ENCODE measurements around the gene LMO4. TPM values are rescaled to one million over a fixed set of nuclear protein-coding genes. Genes with fewer than 3 reads are reported as not detected.

LMO4 gene
- total RNA-seq, 1 experiment from 2014 or later: 88.9 TPM

GRCh38 chr1:87295445-87296110 lies 33.1 kb upstream of the LMO4 start:
- ATAC-seq (peak; percentile 40; the same call in 1 of the 2 replicates), DNase-seq (ENCODE audit: low spot score) (peak; percentile 18)
- Mint-ChIP-seq H3K4me3 (no peak overlapping the region), H3K27ac (no peak overlapping the region; the same call in 1 of the 2 replicates), H3K36me3 (no peaks in the 10 kb centered on the region), H3K27me3 (ENCODE audit: low read depth) (no peaks in the 10 kb centered on the region), H3K4me1 (peaks cover 30% of the 10 kb centered on the region), H3K9me3 (peaks cover 11% of the 10 kb centered on the region)
- TF ChIP-seq ZBTB21 (CRISPR knock-in tag; IDR thresholded peaks at IDR 0.05; ENCODE audit: borderline replicate concordance) (no peak), ZNF317 (CRISPR knock-in tag; IDR thresholded peaks at IDR 0.05; ENCODE audit: borderline replicate concordance, low read depth) (no peak), PRRX2 (CRISPR knock-in tag; IDR thresholded peaks at IDR 0.05) (no peak)
- TF ChIP-seq, protein P1, sequence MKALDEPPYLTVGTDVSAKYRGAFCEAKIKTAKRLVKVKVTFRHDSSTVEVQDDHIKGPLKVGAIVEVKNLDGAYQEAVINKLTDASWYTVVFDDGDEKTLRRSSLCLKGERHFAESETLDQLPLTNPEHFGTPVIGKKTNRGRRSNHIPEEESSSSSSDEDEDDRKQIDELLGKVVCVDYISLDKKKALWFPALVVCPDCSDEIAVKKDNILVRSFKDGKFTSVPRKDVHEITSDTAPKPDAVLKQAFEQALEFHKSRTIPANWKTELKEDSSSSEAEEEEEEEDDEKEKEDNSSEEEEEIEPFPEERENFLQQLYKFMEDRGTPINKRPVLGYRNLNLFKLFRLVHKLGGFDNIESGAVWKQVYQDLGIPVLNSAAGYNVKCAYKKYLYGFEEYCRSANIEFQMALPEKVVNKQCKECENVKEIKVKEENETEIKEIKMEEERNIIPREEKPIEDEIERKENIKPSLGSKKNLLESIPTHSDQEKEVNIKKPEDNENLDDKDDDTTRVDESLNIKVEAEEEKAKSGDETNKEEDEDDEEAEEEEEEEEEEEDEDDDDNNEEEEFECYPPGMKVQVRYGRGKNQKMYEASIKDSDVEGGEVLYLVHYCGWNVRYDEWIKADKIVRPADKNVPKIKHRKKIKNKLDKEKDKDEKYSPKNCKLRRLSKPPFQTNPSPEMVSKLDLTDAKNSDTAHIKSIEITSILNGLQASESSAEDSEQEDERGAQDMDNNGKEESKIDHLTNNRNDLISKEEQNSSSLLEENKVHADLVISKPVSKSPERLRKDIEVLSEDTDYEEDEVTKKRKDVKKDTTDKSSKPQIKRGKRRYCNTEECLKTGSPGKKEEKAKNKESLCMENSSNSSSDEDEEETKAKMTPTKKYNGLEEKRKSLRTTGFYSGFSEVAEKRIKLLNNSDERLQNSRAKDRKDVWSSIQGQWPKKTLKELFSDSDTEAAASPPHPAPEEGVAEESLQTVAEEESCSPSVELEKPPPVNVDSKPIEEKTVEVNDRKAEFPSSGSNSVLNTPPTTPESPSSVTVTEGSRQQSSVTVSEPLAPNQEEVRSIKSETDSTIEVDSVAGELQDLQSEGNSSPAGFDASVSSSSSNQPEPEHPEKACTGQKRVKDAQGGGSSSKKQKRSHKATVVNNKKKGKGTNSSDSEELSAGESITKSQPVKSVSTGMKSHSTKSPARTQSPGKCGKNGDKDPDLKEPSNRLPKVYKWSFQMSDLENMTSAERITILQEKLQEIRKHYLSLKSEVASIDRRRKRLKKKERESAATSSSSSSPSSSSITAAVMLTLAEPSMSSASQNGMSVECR (CRISPR knock-in tag; IDR thresholded peaks at IDR 0.05; ENCODE audit: borderline replicate concordance): no peak
- CTCF ChIA-PET: interaction anchor here (0.8 to 1.0 kb wide), 4 partner anchors 30 to 658 kb away, joined by 3 to 4 read pairs (median 4); no protein-coding TSS in a partner anchor
- POLR2A ChIA-PET: no interaction called here

- no peak for ATAC-seq
- Mint-ChIP-seq H3K4me1 (peaks cover 30% of the 10 kb centered on the region), H3K9me3 (peaks cover 11% of the 10 kb centered on the region), H3K27me3 (ENCODE audit: low read depth) (no peaks in the 10 kb centered on the region), H3K36me3 (no peaks in the 10 kb centered on the region), H3K27ac (no peak overlapping the region), H3K4me3 (no peak overlapping the region)
- POLR2A ChIA-PET: no interaction called here
- TF ChIP-seq FOXK1 (CRISPR knock-in tag; IDR thresholded peaks at IDR 0.05): no peak
- TF ChIP-seq, protein P2, sequence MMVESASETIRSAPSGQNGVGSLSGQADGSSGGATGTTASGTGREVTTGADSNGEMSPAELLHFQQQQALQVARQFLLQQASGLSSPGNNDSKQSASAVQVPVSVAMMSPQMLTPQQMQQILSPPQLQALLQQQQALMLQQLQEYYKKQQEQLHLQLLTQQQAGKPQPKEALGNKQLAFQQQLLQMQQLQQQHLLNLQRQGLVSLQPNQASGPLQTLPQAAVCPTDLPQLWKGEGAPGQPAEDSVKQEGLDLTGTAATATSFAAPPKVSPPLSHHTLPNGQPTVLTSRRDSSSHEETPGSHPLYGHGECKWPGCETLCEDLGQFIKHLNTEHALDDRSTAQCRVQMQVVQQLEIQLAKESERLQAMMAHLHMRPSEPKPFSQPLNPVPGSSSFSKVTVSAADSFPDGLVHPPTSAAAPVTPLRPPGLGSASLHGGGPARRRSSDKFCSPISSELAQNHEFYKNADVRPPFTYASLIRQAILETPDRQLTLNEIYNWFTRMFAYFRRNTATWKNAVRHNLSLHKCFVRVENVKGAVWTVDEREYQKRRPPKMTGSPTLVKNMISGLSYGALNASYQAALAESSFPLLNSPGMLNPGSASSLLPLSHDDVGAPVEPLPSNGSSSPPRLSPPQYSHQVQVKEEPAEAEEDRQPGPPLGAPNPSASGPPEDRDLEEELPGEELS (CRISPR knock-in tag; IDR thresholded peaks at IDR 0.05): no peak
- no peak for TF ChIP-seq EMX1 (CRISPR knock-in tag; IDR thresholded peaks at IDR 0.05)
- no peak for TF ChIP-seq ZNF121 (CRISPR knock-in tag; IDR thresholded peaks at IDR 0.05)
- TF ChIP-seq SMAD3 (CRISPR knock-in tag; IDR thresholded peaks at IDR 0.05; ENCODE audit: borderline replicate concordance): no peak
- TF ChIP-seq FOXP1 (CRISPR knock-in tag; IDR thresholded peaks at IDR 0.05; ENCODE audit: borderline replicate concordance): no peak
- TF ChIP-seq RELA (CRISPR knock-in tag; IDR thresholded peaks at IDR 0.05; ENCODE audit: borderline replicate concordance): no peak
- TF ChIP-seq ZMAT4 (CRISPR knock-in tag; IDR thresholded peaks at IDR 0.05): no peak
- no peak for TF ChIP-seq ESRRA (CRISPR knock-in tag; IDR thresholded peaks at IDR 0.05; ENCODE audit: borderline replicate concordance)
- no peak for TF ChIP-seq ZNF396 (CRISPR knock-in tag; IDR thresholded peaks at IDR 0.05; ENCODE audit: borderline replicate concordance)
- TF ChIP-seq ZNF671 (CRISPR knock-in tag; IDR thresholded peaks at IDR 0.05): no peak
- TF ChIP-seq NR2C2 (CRISPR knock-in tag; IDR thresholded peaks at IDR 0.05): no peak
- no peak for DNase-seq (ENCODE audit: low spot score)
- CTCF ChIA-PET: interaction anchor here (1.0 kb wide), 2 partner anchors 16 to 30 kb away, joined by 3 read pairs; no protein-coding TSS in a partner anchor
Observed at GRCh38 chr1:87296206-87296605, 32.5 kb upstream of the LMO4 start.

GRCh38 chr1:87299661-87300060 lies 29.0 kb upstream of the LMO4 start:
- ChIA-PET CTCF (no interaction called here), POLR2A (no interaction called here)
- H3K4me3 Mint-ChIP-seq: no peak overlapping the region
- ATAC-seq: no peak
- no peaks in the 10 kb centered on the region; the same call in 1 of the 2 replicates for H3K27me3 Mint-ChIP-seq (ENCODE audit: low read depth)
- peaks cover 17% of the 10 kb centered on the region for H3K4me1 Mint-ChIP-seq
- no peak overlapping the region for H3K27ac Mint-ChIP-seq
- H3K9me3 Mint-ChIP-seq: peaks cover 11% of the 10 kb centered on the region
- DNase-seq (ENCODE audit: low spot score): no peak
- no peaks in the 10 kb centered on the region for H3K36me3 Mint-ChIP-seq
- TF ChIP-seq, protein P3, sequence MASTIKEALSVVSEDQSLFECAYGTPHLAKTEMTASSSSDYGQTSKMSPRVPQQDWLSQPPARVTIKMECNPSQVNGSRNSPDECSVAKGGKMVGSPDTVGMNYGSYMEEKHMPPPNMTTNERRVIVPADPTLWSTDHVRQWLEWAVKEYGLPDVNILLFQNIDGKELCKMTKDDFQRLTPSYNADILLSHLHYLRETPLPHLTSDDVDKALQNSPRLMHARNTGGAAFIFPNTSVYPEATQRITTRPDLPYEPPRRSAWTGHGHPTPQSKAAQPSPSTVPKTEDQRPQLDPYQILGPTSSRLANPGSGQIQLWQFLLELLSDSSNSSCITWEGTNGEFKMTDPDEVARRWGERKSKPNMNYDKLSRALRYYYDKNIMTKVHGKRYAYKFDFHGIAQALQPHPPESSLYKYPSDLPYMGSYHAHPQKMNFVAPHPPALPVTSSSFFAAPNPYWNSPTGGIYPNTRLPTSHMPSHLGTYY (CRISPR knock-in tag; IDR thresholded peaks at IDR 0.05): no peak
- TF ChIP-seq TEAD1 (CRISPR knock-in tag; IDR thresholded peaks at IDR 0.05) (no peak), NR1H2 (CRISPR knock-in tag; IDR thresholded peaks at IDR 0.05) (no peak), FOXP1 (CRISPR knock-in tag; IDR thresholded peaks at IDR 0.05; ENCODE audit: borderline replicate concordance) (no peak), TP53 (CRISPR knock-in tag; IDR thresholded peaks at IDR 0.05) (no peak), ZNF423 (CRISPR knock-in tag; IDR thresholded peaks at IDR 0.05) (no peak), USF2 (CRISPR knock-in tag; IDR thresholded peaks at IDR 0.05) (no peak), PREB (CRISPR knock-in tag; IDR thresholded peaks at IDR 0.05; ENCODE audit: borderline replicate concordance) (no peak), PRRX2 (CRISPR knock-in tag; IDR thresholded peaks at IDR 0.05) (no peak)

Data from WTC11 (cell line).